GM12891 (cell line): Measurements from ENCODE around the gene SRSF12.

ENCODE experiments used
- PAX5 ChIP-seq: IDR thresholded peaks from 2 replicates; pipeline ENCODE4 v1.6.1; 2011; ENCODE audit warnings: low read length, moderate library complexity, mild to moderate bottlenecking; ENCODE audit not compliant: insufficient read depth, severe bottlenecking
- POLR2A ChIP-seq: IDR thresholded peaks from 2 replicates; pipeline ENCODE4 v1.6.1; 2011; ENCODE audit warnings: low read depth, low read length, control low read depth
- POLR2AphosphoS5 ChIP-seq: IDR thresholded peaks from 2 replicates; pipeline ENCODE4 v1.6.1; 2011; ENCODE audit warnings: low read depth, low read length, control low read depth
- TAF1 ChIP-seq: IDR thresholded peaks from 2 replicates; pipeline ENCODE4 v1.6.1; 2011; ENCODE audit warnings: low read depth, low read length, control low read depth

GRCh38 chr6:89140347-89141156 is 22.7 kb upstream of the SRSF12 start:
- no peak for TF ChIP-seq POLR2AphosphoS5
- no peak for TF ChIP-seq POLR2A
- no peak for TF ChIP-seq TAF1
- TF ChIP-seq PAX5, result no peak
